Large intestine (tissue), 3 donors: ENCODE data around the gene KAZN. TPM values are rescaled to one million over a fixed set of nuclear protein-coding genes. Genes with fewer than 3 reads are reported as not detected.

Experiments
- DNase-seq, 2 donors: peaks; one replicate each; pipeline versions ENCODE4 v3.0.0 to v3.0.0-alpha.2; 2013
- H3K27ac ChIP-seq: one replicate; pipeline ENCODE4 v1.5.1; 2013; ENCODE audit warnings: low read length
- H3K27me3 ChIP-seq: 2 replicates; pipeline ENCODE4 v1.6.1; 2013; ENCODE audit warnings: low read length; ENCODE audit not compliant: control insufficient read depth, insufficient read depth
- H3K36me3 ChIP-seq: 2 replicates; pipeline ENCODE4 v1.6.1; 2013; ENCODE audit warnings: low read length; ENCODE audit not compliant: control insufficient read depth, insufficient read depth
- H3K4me1 ChIP-seq: one replicate; pipeline ENCODE4 v1.6.1; 2013; ENCODE audit warnings: low read length; ENCODE audit not compliant: control insufficient read depth, insufficient read depth
- H3K4me3 ChIP-seq: one replicate; pipeline ENCODE4 v1.5.1; 2013; ENCODE audit warnings: low read length
- H3K9me3 ChIP-seq: one replicate; pipeline ENCODE4 v1.6.1; 2013; ENCODE audit warnings: mild to moderate bottlenecking, low read depth, low read length, moderate library complexity; ENCODE audit not compliant: control insufficient read depth
- WGBS: methylation state at CpG from one replicate; pipeline ENCODE4 v1.1.5; 2013; ENCODE audit warnings: low lambda C conversion rate; ENCODE audit not compliant: insufficient coverage; 5-methylcytosine and 5-hydroxymethylcytosine counted together
- polyA plus RNA-seq: library from polyadenylated mRNA; unstranded; fragments of 120-200 nt; gene quantifications from one replicate; pipeline ENCODE4 v1.2.1, GENCODE V29; 2013

Gene KAZN
- polyA plus RNA-seq, 1 donor, result 30.4 TPM

DNA sequence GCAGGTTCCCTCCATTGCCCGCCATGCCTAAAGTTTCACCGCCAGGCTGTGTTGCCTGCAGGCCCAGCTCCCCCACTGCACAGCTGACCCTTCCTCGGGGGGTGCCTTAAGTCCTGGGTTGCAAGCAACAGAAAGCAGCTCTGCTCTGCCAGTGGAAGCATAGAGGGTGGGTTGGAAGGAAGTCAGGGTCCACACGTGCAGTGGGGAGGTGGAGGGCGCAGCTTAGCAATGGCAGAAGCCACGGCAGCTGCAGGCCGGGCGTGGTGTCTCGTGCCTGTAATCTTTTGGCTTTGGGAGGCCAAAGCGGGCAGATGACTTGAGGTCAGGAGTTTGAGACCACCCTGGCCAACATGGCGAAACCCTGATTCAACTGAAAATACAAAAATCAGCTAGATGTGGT, 448.8 kb downstream of the KAZN start:
- WGBS, result no CpG with 5 or more reads among the region's 11 CpGs
- Histone ChIP-seq H3K4me1 (no peaks in the 10 kb centered on the region), H3K4me3 (no peak overlapping the region), H3K36me3 (peaks cover 23% of the 10 kb centered on the region), H3K9me3 (no peaks in the 10 kb centered on the region), H3K27me3 (no peaks in the 10 kb centered on the region), H3K27ac (no peak overlapping the region)
- no peak for DNase-seq

DNA sequence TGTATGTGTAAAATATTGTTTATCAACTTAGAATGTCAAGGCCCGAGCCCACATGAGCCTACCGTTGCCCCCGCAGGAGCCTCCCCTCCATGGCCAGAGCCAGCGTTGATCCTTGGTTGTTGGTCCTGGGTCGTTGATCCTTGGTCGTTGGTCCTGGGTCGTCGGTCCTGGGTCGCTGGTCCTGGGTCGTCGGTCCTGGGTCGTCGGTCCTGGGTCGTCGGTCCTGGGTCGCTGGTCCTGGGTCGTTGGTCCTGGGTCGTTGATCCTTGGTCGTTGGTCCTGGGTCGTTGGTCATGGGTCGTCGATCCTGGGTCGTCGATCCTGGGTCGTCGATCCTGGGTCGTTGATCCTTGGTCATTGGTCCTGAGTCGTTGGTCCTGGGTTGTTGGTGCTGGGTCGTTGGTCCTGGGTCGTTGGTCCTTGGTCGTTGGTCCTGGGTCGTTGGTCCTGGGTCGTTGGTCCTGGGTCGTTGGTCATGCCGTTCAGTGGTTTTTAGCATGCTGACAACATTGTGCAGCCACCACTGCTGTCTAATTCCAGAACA, 450.0 kb downstream of the KAZN start:
- H3K27ac ChIP-seq, result no peak overlapping the region
- no CpG with 5 or more reads among the region's 35 CpGs for WGBS
- no peaks in the 10 kb centered on the region for H3K9me3 ChIP-seq
- no peak for DNase-seq
- H3K36me3 ChIP-seq, result peaks cover 23% of the 10 kb centered on the region
- H3K27me3 ChIP-seq, result no peaks in the 10 kb centered on the region
- H3K4me1 ChIP-seq, result no peaks in the 10 kb centered on the region
- no peak overlapping the region for H3K4me3 ChIP-seq

DNA sequence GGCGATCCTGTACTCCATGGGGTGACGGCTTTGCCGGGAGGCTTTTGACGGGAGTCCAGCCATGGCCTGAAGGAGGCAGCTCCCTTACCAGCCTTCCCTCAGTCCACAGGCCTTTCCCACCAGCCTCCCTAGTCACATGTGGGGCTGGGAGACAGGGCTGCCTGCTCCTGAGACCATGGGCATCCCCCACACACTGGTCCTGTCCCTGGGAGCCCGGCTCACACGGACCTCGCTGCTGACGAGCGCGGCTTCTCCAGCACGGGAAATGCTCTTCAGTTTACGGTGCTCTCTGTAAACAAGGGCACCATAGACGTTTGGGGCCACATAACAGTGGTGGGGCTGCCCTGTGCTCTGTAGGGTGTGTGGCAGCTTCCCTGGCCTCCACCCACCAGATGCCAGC, 450.6 kb downstream of the KAZN start:
- no peaks in the 10 kb centered on the region for H3K4me1 ChIP-seq
- DNase-seq, result no peak
- no peak overlapping the region for H3K4me3 ChIP-seq
- WGBS, result no CpG with 5 or more reads among the region's 13 CpGs
- H3K27ac ChIP-seq, result no peak overlapping the region
- no peaks in the 10 kb centered on the region for H3K27me3 ChIP-seq
- no peaks in the 10 kb centered on the region for H3K9me3 ChIP-seq
- H3K36me3 ChIP-seq, result peaks cover 25% of the 10 kb centered on the region

DNA sequence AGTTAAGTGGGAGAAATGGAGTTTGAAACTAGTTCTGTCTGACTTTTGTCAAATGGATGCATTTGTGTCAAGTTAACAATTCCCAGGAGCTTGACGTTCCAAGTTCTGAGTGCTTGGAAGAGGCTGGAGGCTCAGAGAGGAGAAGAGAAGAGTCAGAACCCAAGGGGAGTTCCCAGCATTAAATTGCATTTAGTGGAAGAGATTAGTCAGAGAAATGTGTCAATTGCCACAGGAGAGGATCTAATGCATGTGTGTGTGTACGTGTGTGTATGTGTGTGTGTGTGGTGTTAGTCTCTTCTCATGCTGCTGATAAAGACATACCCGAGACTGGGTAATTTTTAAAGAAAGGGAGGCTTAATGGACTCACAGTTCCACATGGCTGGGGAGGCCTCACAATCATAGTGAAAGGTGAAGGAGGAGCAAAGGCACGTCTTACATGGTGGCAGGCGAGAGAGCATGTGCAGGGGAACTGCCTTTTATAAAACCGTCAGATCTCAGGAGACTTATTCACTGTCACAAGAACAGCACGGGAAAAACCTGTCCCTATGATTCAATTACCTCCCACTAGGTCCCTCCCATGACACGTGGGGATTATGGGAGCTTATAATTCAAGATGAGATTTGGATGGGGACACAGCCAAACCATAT, 453.5 kb downstream of the KAZN start:
- Histone ChIP-seq H3K9me3 (no peaks in the 10 kb centered on the region), H3K27me3 (no peaks in the 10 kb centered on the region), H3K4me3 (no peak overlapping the region), H3K4me1 (no peaks in the 10 kb centered on the region), H3K27ac (no peak overlapping the region), H3K36me3 (peaks cover 32% of the 10 kb centered on the region)
- DNase-seq, result no peak
- WGBS, result 100% methylated on average over 3 of the region's 8 CpGs

DNA sequence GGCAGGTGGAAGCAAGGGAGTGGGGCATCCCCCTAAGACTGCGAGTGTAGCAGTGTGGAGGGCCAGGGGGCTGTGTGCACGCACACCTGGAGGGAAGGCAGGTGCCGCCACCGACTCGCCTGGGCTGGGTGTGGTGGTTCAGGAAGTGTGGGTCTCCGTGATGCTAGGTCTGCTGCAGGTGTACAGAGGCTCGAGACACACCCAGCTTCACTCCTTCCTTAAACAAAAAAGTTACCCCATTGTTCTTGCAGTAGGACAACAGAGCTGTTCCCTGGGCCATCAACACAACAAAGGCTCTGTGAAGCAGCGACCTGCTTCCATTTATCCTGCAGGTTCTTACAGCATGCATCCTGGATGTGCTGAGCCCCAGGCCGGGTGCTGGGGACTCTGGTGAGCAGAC, 454.7 kb downstream of the KAZN start:
- 60% methylated on average over 1 of the region's 9 CpGs for WGBS
- H3K27ac ChIP-seq, result no peak overlapping the region
- DNase-seq, result no peak
- no peaks in the 10 kb centered on the region for H3K27me3 ChIP-seq
- H3K9me3 ChIP-seq, result no peaks in the 10 kb centered on the region
- H3K4me1 ChIP-seq, result no peaks in the 10 kb centered on the region
- no peak overlapping the region for H3K4me3 ChIP-seq
- H3K36me3 ChIP-seq, result peaks cover 39% of the 10 kb centered on the region

DNA sequence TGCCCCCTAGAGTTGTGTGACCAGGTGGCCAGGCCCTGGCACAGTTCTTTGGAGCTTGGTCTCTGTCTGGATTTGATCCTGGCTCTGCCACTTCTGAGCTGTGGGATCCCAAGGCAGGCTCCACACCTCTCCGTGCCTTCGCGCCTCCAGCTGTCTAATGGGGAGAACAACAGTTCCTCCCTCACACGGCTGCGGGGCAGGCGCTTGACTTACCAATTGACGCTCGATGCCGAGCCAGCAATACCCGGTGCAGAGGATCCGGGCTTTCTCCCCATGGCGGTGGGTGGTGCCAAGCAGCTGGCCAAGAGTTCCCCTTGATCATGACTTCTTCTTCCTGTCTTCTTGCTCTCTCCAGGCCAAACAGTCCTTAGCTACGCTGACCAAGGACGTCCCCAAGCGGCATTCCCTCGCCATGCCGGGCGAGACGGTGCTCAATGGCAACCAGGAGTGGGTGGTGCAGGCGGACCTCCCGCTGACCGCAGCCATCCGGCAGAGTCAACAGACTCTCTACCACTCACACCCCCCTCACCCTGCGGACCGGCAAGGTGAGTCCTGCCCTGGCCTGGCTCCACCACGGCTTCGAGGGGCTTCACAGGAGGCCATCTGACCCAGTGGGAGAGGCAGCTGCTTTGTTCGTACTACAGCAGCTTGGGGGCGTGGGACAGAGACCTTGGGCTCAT, 457.4 kb downstream of the KAZN start:
- WGBS, result no CpG with 5 or more reads among the region's 29 CpGs

DNA sequence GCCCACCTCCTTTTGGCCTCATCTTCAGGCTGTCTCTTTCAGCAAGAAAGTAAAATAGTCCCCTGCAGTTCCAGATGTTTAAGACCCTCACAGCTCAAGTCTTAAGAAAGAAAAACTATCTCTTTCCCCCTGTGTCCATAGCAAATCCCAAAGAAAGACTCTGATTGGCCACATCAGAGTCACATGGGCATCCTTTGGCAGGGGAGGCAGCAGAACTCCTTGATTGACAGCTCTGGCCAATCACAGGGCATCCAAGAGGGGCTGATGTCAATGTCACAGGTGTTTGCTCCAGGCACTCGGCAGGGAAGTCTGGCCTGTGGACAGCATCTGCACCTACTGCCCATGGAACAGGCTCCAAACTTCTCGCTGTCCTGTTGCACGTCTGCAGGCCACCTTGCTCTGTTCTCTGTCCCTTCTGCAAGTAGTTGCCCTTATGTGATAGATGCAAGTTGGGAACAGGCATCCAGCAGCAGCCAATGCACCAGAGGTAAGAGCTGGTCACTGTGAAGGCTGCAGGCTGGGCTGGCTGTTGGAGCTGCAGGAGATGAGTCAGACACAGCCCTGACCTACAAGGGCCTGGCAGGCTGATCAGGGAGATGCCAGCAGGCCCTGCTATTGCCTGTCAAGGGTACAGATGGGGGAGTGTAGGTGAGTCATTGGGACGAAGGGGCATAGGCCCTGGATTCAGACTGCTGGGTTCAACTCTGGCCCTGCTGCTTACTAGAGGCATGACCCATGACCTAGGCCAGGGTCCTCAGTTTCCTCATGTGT, 458.2 kb downstream of the KAZN start:
- Histone ChIP-seq H3K27me3 (no peaks in the 10 kb centered on the region), H3K4me1 (no peaks in the 10 kb centered on the region), H3K4me3 (no peak overlapping the region), H3K9me3 (no peaks in the 10 kb centered on the region), H3K36me3 (peaks cover 52% of the 10 kb centered on the region), H3K27ac (no peak overlapping the region)
- 100% methylated on average over 1 of the region's 4 CpGs for WGBS
- no peak for DNase-seq

More for the DNA sequence above, 457.4 kb downstream of the KAZN start:
- Histone ChIP-seq H3K27ac (no peak overlapping the region), H3K4me1 (no peaks in the 10 kb centered on the region), H3K4me3 (no peak overlapping the region), H3K27me3 (no peaks in the 10 kb centered on the region), H3K36me3 (peaks cover 50% of the 10 kb centered on the region), H3K9me3 (no peaks in the 10 kb centered on the region)
- no peak for DNase-seq

DNA sequence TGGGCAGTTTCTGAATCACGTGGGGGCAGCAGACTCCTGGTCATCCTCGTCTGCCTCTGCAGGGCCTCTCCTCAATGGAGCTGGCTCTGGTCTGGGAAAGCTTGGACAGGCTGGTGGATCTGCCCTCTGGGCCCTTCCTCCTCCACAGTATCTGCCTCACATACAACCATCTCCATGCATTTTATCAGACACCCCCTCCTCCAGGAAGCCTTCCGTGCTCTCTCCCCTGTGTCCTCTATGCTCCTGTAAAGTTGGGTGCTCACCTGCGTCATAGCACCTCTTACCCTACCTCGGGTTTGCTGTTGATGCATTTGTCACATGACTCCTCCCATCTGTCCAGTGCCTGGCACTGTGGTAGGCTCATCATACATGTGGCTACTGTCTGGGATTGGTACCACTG, 459.3 kb downstream of the KAZN start:
- Histone ChIP-seq H3K4me1 (no peaks in the 10 kb centered on the region), H3K36me3 (peaks cover 60% of the 10 kb centered on the region), H3K4me3 (no peak overlapping the region), H3K9me3 (no peaks in the 10 kb centered on the region), H3K27me3 (no peaks in the 10 kb centered on the region), H3K27ac (no peak overlapping the region)
- no peak for DNase-seq
- WGBS, result no CpG with 5 or more reads among the region's 5 CpGs

DNA sequence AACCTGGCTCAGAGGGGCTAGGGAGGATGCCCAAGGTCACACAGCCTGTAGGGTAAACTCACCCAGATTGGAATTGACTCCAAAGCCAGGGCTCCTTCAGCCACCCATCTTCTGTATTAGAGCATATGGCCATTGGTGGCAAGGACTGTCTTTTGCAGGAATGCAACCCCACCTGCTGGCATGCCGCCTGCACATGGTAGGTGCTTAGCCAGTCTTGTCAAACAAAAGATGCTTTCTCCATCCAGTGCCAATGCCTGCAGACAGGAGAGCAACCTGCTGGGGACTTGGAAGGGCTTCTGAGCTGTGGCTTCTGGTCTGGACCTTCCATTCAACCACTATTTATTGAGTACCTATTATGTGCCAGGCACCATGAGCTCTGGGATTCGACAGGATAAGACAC, 459.8 kb downstream of the KAZN start:
- H3K4me1 ChIP-seq, result no peaks in the 10 kb centered on the region
- H3K4me3 ChIP-seq, result no peak overlapping the region
- no peaks in the 10 kb centered on the region for H3K27me3 ChIP-seq
- no peaks in the 10 kb centered on the region for H3K9me3 ChIP-seq
- no peak for DNase-seq
- H3K36me3 ChIP-seq, result peaks cover 62% of the 10 kb centered on the region
- H3K27ac ChIP-seq, result no peak overlapping the region
- WGBS, result no CpG with 5 or more reads among the region's 2 CpGs

DNA sequence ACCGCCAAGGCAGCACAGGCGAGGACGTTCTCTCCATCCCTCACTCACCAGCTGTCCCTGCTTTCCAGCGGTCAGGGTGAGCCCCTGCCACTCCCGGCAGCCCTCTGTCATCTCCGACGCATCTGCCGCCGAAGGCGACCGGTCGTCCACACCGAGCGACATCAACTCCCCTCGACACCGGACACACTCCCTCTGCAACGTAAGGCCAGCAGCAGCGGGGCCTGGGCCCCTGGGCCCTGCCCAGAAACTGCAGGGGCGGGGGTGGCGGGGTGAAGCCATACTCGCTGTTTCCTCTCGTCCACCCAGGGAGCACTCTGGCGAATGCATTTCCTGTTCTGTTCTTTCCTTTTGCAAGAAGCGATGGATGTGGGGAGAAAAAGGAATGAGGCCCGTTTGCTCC, 461.6 kb downstream of the KAZN start:
- Histone ChIP-seq H3K4me1 (no peaks in the 10 kb centered on the region), H3K36me3 (peaks cover 72% of the 10 kb centered on the region), H3K27ac (no peak overlapping the region), H3K27me3 (no peaks in the 10 kb centered on the region), H3K4me3 (no peak overlapping the region), H3K9me3 (no peaks in the 10 kb centered on the region)
- no peak for DNase-seq
- WGBS, result no CpG with 5 or more reads among the region's 25 CpGs
